ENCODE results near the gene CCDC110. TPM values are rescaled to one million over a fixed set of nuclear protein-coding genes. Genes with fewer than 3 reads are reported as not detected.

The CCDC110 gene
- polyA plus RNA-seq, 1 donor from 2014 or later, result 0.21 TPM

GRCh38 chr4:185500035-185500434 lies 28.5 kb upstream of the CCDC110 start:
- Histone ChIP-seq H3K9ac (ENCODE audit: low read length) (no peak overlapping the region), H3K4me3 (ENCODE audit: low read length) (no peak overlapping the region), H3K4me2 (ENCODE audit: low read length) (no peak overlapping the region), H3K27me3 (ENCODE audit: insufficient read depth, low read depth, low read length) (no peaks in the 10 kb centered on the region), H4K20me1 (ENCODE audit: insufficient read depth) (no peaks in the 10 kb centered on the region), H3F3A (ENCODE audit: insufficient read depth, low read length, poor library complexity, severe bottlenecking) (no peaks in the 10 kb centered on the region), H3K36me3 (ENCODE audit: insufficient read depth, low read length) (no peaks in the 10 kb centered on the region), H3K79me2 (replicated peaks; ENCODE audit: insufficient read depth, low read length) (no peaks in the 10 kb centered on the region), H3K9me2 (ENCODE audit: insufficient read depth, low read length) (no peaks in the 10 kb centered on the region), H2AFZ (ENCODE audit: low read depth, low read length) (no peak overlapping the region), H3K27ac (ENCODE audit: low read length) (no peak overlapping the region), H3K9me3 (ENCODE audit: low read length) (no peaks in the 10 kb centered on the region)
- no peak for TF ChIP-seq SMC3 (conservative IDR thresholded peaks at IDR 0.05; ENCODE audit: poor library complexity)
- TF ChIP-seq CTCF (IDR thresholded peaks at IDR 0.05; ENCODE audit: poor library complexity, severe bottlenecking), result no peak
- TF ChIP-seq REST (IDR thresholded peaks at IDR 0.05; ENCODE audit: borderline replicate concordance), result no peak
- no peak for TF ChIP-seq RAD21 (conservative IDR thresholded peaks at IDR 0.05)
- no peak for TF ChIP-seq TAF1 (IDR thresholded peaks at IDR 0.05; ENCODE audit: low read depth)
- TF ChIP-seq MXI1 (conservative IDR thresholded peaks at IDR 0.05; ENCODE audit: poor library complexity, severe bottlenecking), result no peak
- TF ChIP-seq EZH2 (IDR thresholded peaks at IDR 0.05; ENCODE audit: borderline replicate concordance, insufficient read depth, low read length, poor library complexity, severe bottlenecking), result no peak
- no peak for TF ChIP-seq POLR2AphosphoS5 (IDR thresholded peaks at IDR 0.05)
- no peak for TF ChIP-seq EP300 (conservative IDR thresholded peaks at IDR 0.05; ENCODE audit: poor library complexity, severe bottlenecking)

GRCh38 chr4:185488650-185489049 lies 17.1 kb upstream of the CCDC110 start:
- Histone ChIP-seq H3K9ac (ENCODE audit: low read length) (no peak overlapping the region), H3K4me2 (ENCODE audit: low read length) (no peak overlapping the region), H4K20me1 (ENCODE audit: insufficient read depth) (no peaks in the 10 kb centered on the region), H3F3A (ENCODE audit: insufficient read depth, low read length, poor library complexity, severe bottlenecking) (no peaks in the 10 kb centered on the region), H3K4me3 (ENCODE audit: low read length) (no peak overlapping the region), H3K27ac (ENCODE audit: low read length) (no peak overlapping the region), H3K36me3 (ENCODE audit: insufficient read depth, low read length) (no peaks in the 10 kb centered on the region), H3K27me3 (ENCODE audit: insufficient read depth, low read depth, low read length) (no peaks in the 10 kb centered on the region), H3K79me2 (replicated peaks; ENCODE audit: insufficient read depth, low read length) (no peaks in the 10 kb centered on the region), H3K9me2 (ENCODE audit: insufficient read depth, low read length) (no peaks in the 10 kb centered on the region), H2AFZ (ENCODE audit: low read depth, low read length) (no peak overlapping the region), H3K9me3 (ENCODE audit: low read length) (no peaks in the 10 kb centered on the region)
- TF ChIP-seq EZH2 (IDR thresholded peaks at IDR 0.05; ENCODE audit: borderline replicate concordance, insufficient read depth, low read length, poor library complexity, severe bottlenecking) (no peak), SMC3 (conservative IDR thresholded peaks at IDR 0.05; ENCODE audit: poor library complexity) (no peak), RAD21 (conservative IDR thresholded peaks at IDR 0.05) (no peak), TAF1 (IDR thresholded peaks at IDR 0.05; ENCODE audit: low read depth) (no peak), POLR2AphosphoS5 (IDR thresholded peaks at IDR 0.05) (no peak), CTCF (IDR thresholded peaks at IDR 0.05; ENCODE audit: poor library complexity, severe bottlenecking) (no peak), EP300 (conservative IDR thresholded peaks at IDR 0.05; ENCODE audit: poor library complexity, severe bottlenecking) (no peak), REST (IDR thresholded peaks at IDR 0.05; ENCODE audit: borderline replicate concordance) (no peak), MXI1 (conservative IDR thresholded peaks at IDR 0.05; ENCODE audit: poor library complexity, severe bottlenecking) (no peak)
